CD4-positive, CD25-positive, alpha-beta regulatory T cell (primary cell): Measurements from ENCODE around the gene SMG9. TPM values are rescaled to one million over a fixed set of nuclear protein-coding genes. Genes with fewer than 3 reads are reported as not detected.
A peak's percentile ranks its signal among the peaks of the same experiment; 100 is the strongest.

Experiments used
- ATAC-seq, 2 donors: fragments of 150-1000 bp; cut with Tn5 transposase; one replicate each; pipeline ENCODE4 v1.10.0; 2021; ENCODE audit warnings: low read depth in 2 of 2, moderate number of reproducible peaks in 2 of 2, moderate library complexity in 1 of 2
- DNase-seq, 3 donors: peaks; one replicate each; pipeline versions ENCODE4 v3.0.0 to v3.0.0-alpha.2; 2012 to 2022; ENCODE audit warnings: mixed read lengths in 1 of 3
- H3K27ac ChIP-seq: one replicate; pipeline ENCODE4 v1.7.0; 2013; ENCODE audit warnings: mild to moderate bottlenecking, low read length; ENCODE audit not compliant: insufficient read depth, poor library complexity, severe bottlenecking
- H3K27me3 ChIP-seq: one replicate; pipeline ENCODE4 v1.7.0; 2013; ENCODE audit warnings: low read length; ENCODE audit not compliant: control insufficient read depth, insufficient read depth
- H3K36me3 ChIP-seq: one replicate; pipeline ENCODE4 v1.7.0; 2013; ENCODE audit warnings: mild to moderate bottlenecking, low read length, moderate library complexity; ENCODE audit not compliant: control insufficient read depth, insufficient read depth
- H3K4me1 ChIP-seq: 2 replicates; pipeline ENCODE4 v1.7.0; 2013; ENCODE audit warnings: mild to moderate bottlenecking, low read length; ENCODE audit not compliant: insufficient read depth, control insufficient read depth, poor library complexity, severe bottlenecking
- H3K4me3 ChIP-seq: one replicate; pipeline ENCODE4 v1.7.0; 2013; ENCODE audit warnings: low read depth, mild to moderate bottlenecking, low read length, moderate library complexity
- H3K9me3 ChIP-seq, 2 experiments: 1 replicate in 1 of 2; 2 replicates in 1 of 2; pipeline ENCODE4 v1.7.0; 2013; ENCODE audit warnings: low read length in 2 of 2, mild to moderate bottlenecking in 1 of 2, moderate library complexity in 1 of 2; ENCODE audit not compliant: control insufficient read depth in 2 of 2
- H3K27ac Mint-ChIP-seq, 3 donors: one replicate each; pipeline ENCODE4 v1.8.0; 2020 to 2022; ENCODE audit warnings: mild to moderate bottlenecking in 3 of 3, mixed read lengths in 3 of 3, moderate library complexity in 2 of 3
- H3K27me3 Mint-ChIP-seq: one replicate; pipeline ENCODE4 v1.8.0; 2022; ENCODE audit warnings: mild to moderate bottlenecking, mixed read lengths
- H3K36me3 Mint-ChIP-seq: one replicate; pipeline ENCODE4 v1.8.0; 2020; ENCODE audit warnings: mixed read lengths
- H3K4me1 Mint-ChIP-seq, 4 donors: one replicate each; pipeline ENCODE4 v1.8.0; 2020 to 2022; ENCODE audit warnings: mixed read lengths in 4 of 4, mild to moderate bottlenecking in 1 of 4
- H3K4me3 Mint-ChIP-seq, 4 donors: one replicate each; pipeline ENCODE4 v1.8.0; 2020 to 2022; ENCODE audit warnings: mild to moderate bottlenecking in 4 of 4, mixed read lengths in 4 of 4, moderate library complexity in 3 of 4
- H3K9me3 Mint-ChIP-seq, 7 donors: one replicate each; pipeline ENCODE4 v1.8.0; 2020 to 2022; ENCODE audit warnings: mixed read lengths in 7 of 7, mild to moderate bottlenecking in 3 of 7, moderate library complexity in 2 of 7
- polyA plus RNA-seq, 4 donors: library from polyadenylated mRNA; unstranded; fragments of 300-500 nt; fragmentation: Illumina TruSeq; gene quantifications; one replicate each; pipeline ENCODE4 v1.2.3, GENCODE V29; 2021
- total RNA-seq: library from RNA; stranded (reverse); gene quantifications from one replicate; pipeline ENCODE4 v1.2.3, GENCODE V29; 2022

Gene SMG9
- total and polyA plus RNA-seq, 5 donors from 2014 or later: 3.4 to 40.7 (median 5.9) TPM

DNA sequence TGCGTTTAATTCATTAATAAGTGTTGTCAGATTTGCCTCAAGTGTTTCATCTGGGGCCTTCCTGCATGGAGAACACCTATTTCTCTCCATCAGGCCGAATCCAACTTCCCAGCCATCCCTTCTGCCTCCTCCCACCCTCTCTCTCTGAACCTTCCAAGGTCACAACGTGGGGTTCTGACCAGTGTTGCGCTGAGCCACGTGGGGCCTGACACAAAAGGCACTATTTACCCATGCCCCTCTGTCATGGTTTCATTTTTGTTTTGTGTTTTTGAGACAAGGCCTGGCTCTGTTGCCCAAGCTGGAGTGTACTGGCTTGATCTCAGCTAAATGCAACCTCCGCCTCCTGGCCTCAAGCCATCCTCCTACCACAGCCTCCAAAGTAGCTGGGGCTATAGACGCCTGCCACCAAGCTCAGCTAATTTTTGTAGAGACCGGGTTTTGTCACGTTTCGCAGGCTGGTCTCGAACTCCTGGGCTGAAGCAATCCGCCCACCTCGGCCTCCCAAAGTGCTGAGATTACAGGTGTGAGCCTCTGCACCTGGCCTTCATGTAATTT is 47.5 kb downstream of the SMG9 start:
- ATAC-seq (no peak), DNase-seq (no peak)
- Mint-ChIP-seq H3K9me3 (peaks cover 0 to 4% (median 3%) of the 10 kb centered on the region in 7 donors), H3K36me3 (no peaks in the 10 kb centered on the region), H3K4me1 (peaks cover 0 to 2% (median 0%) of the 10 kb centered on the region in 4 donors), H3K4me3 (no peak overlapping the region), H3K27ac (peak overlapping the region in 1 of 3 donors; percentile 26), H3K27me3 (no peaks in the 10 kb centered on the region)
- Histone ChIP-seq H3K27ac (no peak overlapping the region), H3K27me3 (no peaks in the 10 kb centered on the region), H3K4me3 (no peak overlapping the region), H3K4me1 (no peaks in the 10 kb centered on the region), H3K36me3 (no peaks in the 10 kb centered on the region), H3K9me3 (peaks cover 0 to 3% of the 10 kb centered on the region in 2 experiments)

DNA sequence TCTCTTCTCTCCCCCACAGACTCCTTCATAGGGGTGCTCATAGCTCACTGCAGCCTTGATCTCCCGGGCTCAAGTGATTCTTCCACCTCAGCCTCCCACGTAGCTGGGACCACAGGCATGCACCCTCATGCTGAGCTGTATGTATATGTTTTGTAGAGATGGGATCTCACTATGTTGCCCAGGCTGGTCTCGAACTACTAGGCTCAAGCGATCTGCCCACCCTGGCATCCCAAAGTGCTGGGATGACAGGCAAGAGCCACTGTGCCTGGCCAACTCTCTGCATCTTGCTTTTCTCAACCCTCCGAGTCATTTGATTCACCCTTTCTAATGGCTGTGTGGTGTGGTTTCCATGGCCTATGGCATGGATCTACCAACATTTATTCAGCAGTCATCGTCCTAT is 49.0 kb downstream of the SMG9 start:
- ATAC-seq (no peak), DNase-seq (no peak)
- peaks cover 2% of the 10 kb centered on the region for H3K4me1 ChIP-seq
- Mint-ChIP-seq H3K36me3 (no peaks in the 10 kb centered on the region), H3K27me3 (no peaks in the 10 kb centered on the region), H3K27ac (peak overlapping the region in 1 of 3 donors; percentile 11), H3K4me3 (peak overlapping the region in 1 of 4 donors; percentile 36), H3K9me3 (peaks cover 0 to 4% (median 2%) of the 10 kb centered on the region in 7 donors), H3K4me1 (peaks cover 4 to 10% (median 8%) of the 10 kb centered on the region in 4 donors)
- H3K4me3 ChIP-seq: no peak overlapping the region
- no peaks in the 10 kb centered on the region for H3K27me3 ChIP-seq
- no peak overlapping the region for H3K27ac ChIP-seq
- peaks cover 0 to 3% of the 10 kb centered on the region in 2 experiments for H3K9me3 ChIP-seq
- H3K36me3 ChIP-seq: no peaks in the 10 kb centered on the region

DNA sequence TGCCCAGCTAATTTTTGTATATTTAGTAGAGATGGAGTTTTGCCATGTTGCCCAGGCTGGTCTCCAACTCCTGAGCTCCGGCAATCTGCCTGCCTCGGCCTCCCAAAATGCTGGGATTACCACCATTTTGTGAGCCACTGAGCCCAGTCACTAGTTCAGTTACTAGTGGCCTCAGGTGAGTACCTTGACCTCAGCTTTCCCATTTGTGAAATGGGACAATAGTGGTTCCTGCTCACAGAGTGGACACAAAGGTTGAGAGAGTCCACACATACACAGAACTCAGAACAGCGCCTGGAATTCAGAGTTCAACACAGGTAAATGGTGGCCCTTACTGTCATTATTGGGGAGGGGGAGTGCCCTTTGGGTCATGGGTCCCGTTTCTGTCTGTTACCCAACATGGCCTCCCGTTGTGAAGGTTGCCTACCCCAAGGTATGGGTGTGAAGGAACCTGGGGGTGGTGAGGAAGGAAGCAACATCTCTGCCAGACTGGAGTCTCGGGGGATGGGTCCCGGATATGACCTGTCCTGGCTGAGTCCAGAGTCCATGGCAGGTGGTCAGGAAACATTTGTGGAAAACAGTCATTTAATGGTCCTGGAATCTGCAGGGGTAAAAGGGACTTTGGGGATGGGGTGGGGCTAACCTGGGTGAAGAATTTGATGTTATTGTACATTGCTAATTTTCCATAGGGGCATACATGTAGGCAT is 50.6 kb downstream of the SMG9 start:
- Histone ChIP-seq H3K4me3 (no peak overlapping the region), H3K4me1 (peaks cover 13% of the 10 kb centered on the region), H3K27me3 (no peaks in the 10 kb centered on the region), H3K36me3 (no peaks in the 10 kb centered on the region), H3K9me3 (peaks cover 0 to 2% of the 10 kb centered on the region in 2 experiments), H3K27ac (no peak overlapping the region)
- no peak overlapping the region for H3K4me3 Mint-ChIP-seq
- peaks cover 0 to 4% (median 2%) of the 10 kb centered on the region in 7 donors for H3K9me3 Mint-ChIP-seq
- H3K27ac Mint-ChIP-seq: no peak overlapping the region
- peaks cover 3% of the 10 kb centered on the region for H3K36me3 Mint-ChIP-seq
- ATAC-seq (no peak), DNase-seq (no peak)
- peaks cover 6% of the 10 kb centered on the region for H3K27me3 Mint-ChIP-seq
- peaks cover 6 to 23% (median 12%) of the 10 kb centered on the region in 4 donors for H3K4me1 Mint-ChIP-seq

DNA sequence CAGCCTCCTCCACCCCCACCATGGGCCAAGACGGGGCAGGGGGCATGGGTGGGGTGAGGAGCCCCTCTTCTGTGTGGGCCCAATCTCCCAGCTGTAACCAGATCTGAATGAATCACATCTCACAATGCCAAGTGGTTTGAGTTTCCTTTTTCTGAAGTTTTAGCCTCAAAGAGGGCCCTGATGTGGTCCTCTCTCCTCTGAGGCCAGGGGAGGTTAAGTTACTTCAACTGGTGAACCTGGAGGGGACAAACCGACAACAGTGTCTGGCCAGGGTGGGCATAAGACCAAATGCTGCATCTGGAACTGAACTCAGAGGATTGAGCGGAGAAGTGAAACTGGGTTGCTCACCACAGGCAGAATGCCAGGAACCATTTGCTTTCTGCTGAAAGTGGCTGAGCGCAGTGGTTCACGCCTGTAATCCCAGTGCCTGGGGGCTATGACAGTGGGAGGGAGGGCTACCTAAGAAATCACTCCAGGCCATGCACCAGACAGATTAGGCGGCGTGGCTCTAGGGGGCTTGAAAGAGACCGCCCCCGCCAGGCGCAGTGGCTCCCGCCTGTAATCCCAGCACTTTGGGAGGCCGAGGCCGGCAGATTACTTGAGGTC is 54.3 kb downstream of the SMG9 start:
- Histone ChIP-seq H3K4me3 (no peak overlapping the region), H3K9me3 (no peaks in the 10 kb centered on the region), H3K27me3 (peaks cover 3% of the 10 kb centered on the region), H3K4me1 (peaks cover 13% of the 10 kb centered on the region), H3K36me3 (no peaks in the 10 kb centered on the region), H3K27ac (peak overlapping the region; percentile 70)
- H3K27ac Mint-ChIP-seq: peak overlapping the region; percentile 59 to 98 (median 94)
- peaks cover 26% of the 10 kb centered on the region for H3K27me3 Mint-ChIP-seq
- no peak for ATAC-seq
- peaks cover 0 to 5% (median 1%) of the 10 kb centered on the region in 7 donors for H3K9me3 Mint-ChIP-seq
- peaks cover 6 to 23% (median 12%) of the 10 kb centered on the region in 4 donors for H3K4me1 Mint-ChIP-seq
- peak overlapping the region; percentile 56 to 92 (median 83) for H3K4me3 Mint-ChIP-seq
- H3K36me3 Mint-ChIP-seq: peaks cover 3% of the 10 kb centered on the region
- DNase-seq: peak in 1 of 3 donors; percentile 5

DNA sequence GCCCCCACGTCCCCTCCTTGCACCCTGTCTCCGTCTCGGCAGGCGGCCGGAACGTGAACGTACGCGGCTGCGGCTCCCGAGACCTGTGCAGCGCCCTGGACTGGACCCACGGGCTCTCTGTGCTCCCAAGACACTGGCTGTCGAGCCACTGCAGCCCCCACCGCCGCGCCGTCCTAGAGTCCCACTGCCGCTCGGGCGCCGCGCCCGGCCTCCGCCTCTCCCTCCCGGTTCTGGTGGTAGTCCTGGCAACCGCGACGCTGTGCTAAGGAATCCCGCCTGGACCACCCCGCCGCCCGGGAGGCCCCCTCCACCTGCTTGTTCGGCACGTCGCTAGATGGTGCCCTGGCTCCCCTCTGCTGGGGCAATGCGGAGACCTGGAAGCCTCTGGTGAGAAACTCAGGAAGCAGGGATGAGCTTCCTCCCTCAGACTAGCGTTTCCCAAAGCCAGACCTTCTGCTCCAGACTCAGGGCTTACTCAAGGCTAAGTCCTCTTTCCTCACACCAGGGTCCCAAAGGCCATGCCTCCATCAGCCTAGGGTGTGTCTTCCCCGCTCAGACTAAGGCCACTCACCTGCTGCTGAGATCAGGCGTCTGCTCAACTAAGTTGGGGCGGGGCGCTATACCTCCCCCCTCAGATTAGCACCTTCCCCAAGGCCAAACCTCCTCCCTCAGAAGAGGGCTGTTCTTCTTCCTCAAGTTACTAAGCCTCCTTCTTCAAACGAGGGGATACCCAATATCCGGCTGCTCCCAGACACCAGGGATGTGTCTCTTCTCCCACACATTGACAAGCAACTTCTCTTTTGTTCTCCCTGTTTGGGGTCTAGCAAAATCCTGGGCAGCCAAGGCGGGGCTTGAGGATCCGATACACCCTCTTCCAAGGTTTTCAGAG is 55.0 kb downstream of the SMG9 start:
- no peak overlapping the region for H3K4me3 ChIP-seq
- peaks cover 0 to 8% (median 1%) of the 10 kb centered on the region in 7 donors for H3K9me3 Mint-ChIP-seq
- H3K4me1 ChIP-seq: peaks cover 13% of the 10 kb centered on the region
- H3K27me3 Mint-ChIP-seq: peaks cover 26% of the 10 kb centered on the region
- H3K27ac Mint-ChIP-seq: peak overlapping the region in 2 of 3 donors; percentile 56 to 98
- H3K36me3 ChIP-seq: no peaks in the 10 kb centered on the region
- peaks cover 3% of the 10 kb centered on the region for H3K27me3 ChIP-seq
- H3K4me3 Mint-ChIP-seq: peak overlapping the region in 3 of 4 donors; percentile 56 to 84 (median 82)
- DNase-seq (no peak), ATAC-seq (no peak)
- no peaks in the 10 kb centered on the region for H3K9me3 ChIP-seq
- H3K27ac ChIP-seq: no peak overlapping the region
- peaks cover 6 to 23% (median 12%) of the 10 kb centered on the region in 4 donors for H3K4me1 Mint-ChIP-seq
- H3K36me3 Mint-ChIP-seq: peaks cover 3% of the 10 kb centered on the region

DNA sequence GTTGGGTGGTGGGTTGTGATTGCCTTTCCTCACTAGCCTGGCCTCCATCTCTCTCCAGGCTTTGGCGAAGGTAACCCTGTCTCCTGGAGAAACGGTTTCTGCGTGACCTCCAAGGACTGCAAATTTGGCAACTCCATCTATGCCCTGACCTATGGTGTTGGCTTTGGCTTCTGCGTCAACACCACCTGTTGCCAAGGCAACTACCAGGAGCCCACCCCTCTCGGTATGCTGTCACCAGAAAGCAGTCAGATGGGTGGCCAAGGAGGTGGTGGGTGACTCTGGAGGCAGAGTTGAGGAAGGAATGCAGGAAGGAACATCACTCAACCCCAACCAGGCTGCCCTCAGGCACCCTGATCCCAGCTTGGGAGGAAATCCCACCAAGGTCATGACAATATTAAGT is 57.5 kb downstream of the SMG9 start:
- Mint-ChIP-seq H3K27me3 (peaks cover 26% of the 10 kb centered on the region), H3K4me3 (peak overlapping the region in 1 of 4 donors; percentile 3), H3K4me1 (peaks cover 6 to 21% (median 12%) of the 10 kb centered on the region in 4 donors), H3K9me3 (peaks cover 1 to 15% (median 2%) of the 10 kb centered on the region in 7 donors), H3K27ac (no peak overlapping the region), H3K36me3 (peaks cover 3% of the 10 kb centered on the region)
- Histone ChIP-seq H3K36me3 (no peaks in the 10 kb centered on the region), H3K9me3 (peaks cover 1 to 4% of the 10 kb centered on the region in 2 experiments), H3K27ac (no peak overlapping the region), H3K27me3 (peaks cover 3% of the 10 kb centered on the region), H3K4me1 (peaks cover 13% of the 10 kb centered on the region), H3K4me3 (no peak overlapping the region)
- no peak for DNase-seq
- ATAC-seq: no peak
